Astrocyte of the spinal cord (primary cell): ENCODE data around the gene SYP.

Experiments used
- DNase-seq: peaks from one replicate; pipeline ENCODE4 v3.0.0; 2011; ENCODE audit warnings: low read depth, low spot score
- H3K4me3 ChIP-seq: 2 replicates; pipeline ENCODE4 v1.5.1; 2011; ENCODE audit warnings: low read depth, mild to moderate bottlenecking, low read length, moderate library complexity
- CTCF ChIP-seq: IDR thresholded peaks from 2 replicates; pipeline ENCODE4 v1.5.1; 2012; ENCODE audit warnings: low read depth, mild to moderate bottlenecking, low read length, inconsistent platforms
- in situ Hi-C: cut with HindIII; loops from 2 replicates; pipeline ENCODE4 v1.10.0; 2017; ENCODE audit warnings: low sequenced_read_pairs

SYP gene

DNA sequence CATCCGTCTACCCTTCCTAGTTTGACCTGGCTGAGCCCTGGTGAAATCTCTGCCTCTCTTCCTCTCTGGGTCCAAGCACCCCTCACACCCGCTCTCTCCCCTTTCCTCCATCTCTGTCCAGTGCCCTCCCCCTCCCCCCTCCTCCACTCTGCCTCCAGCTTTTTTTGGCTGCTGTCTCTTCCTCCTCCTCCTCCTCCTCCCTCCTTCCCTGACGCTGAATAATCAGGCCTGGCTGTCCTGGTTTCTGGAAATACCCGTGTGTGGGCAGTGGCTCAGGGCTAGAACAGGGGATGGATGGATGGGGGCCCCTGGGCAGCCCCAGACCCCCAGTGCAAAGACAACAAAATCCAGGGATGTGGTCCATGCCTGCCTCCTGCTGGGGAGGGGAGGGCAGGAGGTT, 4.7 kb upstream of the SYP start:
- in situ Hi-C loops = no loop called here
- TF ChIP-seq CTCF = no peak
- DNase-seq = no peak
- H3K4me3 ChIP-seq = no peak overlapping the region

DNA sequence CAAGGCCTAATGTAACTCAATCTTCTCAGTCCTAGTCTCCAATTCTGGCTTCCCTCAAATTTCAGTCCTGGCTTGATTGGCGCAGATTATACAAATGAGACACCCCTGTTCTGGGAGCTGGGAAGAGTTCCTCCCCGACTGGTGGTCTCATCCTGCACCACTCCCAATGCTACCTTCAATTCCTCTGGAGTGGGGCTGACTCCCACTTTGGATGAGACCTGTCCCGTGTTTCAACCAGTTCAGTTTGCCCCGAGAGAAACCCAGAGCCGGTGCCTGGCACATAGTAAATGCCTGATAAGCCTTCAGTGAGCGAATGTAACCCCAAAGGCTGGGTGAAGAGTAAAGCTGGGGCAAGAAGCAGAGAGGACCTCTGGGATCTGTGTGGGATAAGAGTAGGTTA, 4.0 kb upstream of the SYP start:
- DNase-seq = no peak
- no peak for TF ChIP-seq CTCF
- in situ Hi-C loops = no loop called here
- no peak overlapping the region for H3K4me3 ChIP-seq

DNA sequence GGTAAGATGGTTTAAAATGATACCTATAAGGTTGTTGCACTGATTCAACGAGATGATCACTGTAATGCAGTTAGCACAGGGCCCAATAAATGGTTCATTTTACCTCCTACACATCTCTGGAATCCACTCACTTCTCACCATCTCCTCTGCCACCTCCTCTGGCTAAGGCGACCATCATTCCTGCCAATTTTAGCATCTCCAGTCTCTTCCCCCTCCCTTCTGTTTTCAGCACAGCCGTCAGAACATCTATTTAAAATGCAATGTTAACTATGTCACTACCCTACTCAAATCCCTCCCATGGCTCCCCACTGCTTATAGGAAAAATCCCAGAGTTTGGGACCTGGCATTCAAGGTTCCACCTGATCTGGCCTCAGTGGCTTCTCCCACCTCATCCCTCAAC, 3.5 kb upstream of the SYP start:
- no peak for TF ChIP-seq CTCF

DNA sequence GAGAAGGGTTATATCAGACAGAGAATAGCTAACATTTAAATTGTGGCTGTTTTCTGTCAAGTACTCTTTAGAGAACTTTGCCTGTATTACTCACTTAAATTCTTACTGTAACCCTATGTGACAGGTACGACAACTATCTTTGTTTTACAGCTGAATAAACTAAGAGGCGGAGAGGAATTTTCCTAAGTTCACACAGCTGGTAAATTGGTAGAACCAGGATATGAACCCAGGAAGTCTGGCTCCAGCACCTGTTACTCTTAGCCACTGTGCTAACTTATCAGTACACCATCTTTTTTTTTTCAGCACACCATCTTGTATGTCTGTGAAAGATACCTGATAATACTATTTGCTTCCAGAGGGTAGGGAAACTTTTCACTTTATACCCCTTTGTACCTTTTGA, 2.0 kb upstream of the SYP start:
- DNase-seq = no peak
- H3K4me3 ChIP-seq = no peak overlapping the region
- in situ Hi-C loops = no loop called here
- no peak for TF ChIP-seq CTCF

More for the DNA sequence above, 3.5 kb upstream of the SYP start:
- in situ Hi-C loops = no loop called here
- no peak overlapping the region for H3K4me3 ChIP-seq
- DNase-seq = no peak

DNA sequence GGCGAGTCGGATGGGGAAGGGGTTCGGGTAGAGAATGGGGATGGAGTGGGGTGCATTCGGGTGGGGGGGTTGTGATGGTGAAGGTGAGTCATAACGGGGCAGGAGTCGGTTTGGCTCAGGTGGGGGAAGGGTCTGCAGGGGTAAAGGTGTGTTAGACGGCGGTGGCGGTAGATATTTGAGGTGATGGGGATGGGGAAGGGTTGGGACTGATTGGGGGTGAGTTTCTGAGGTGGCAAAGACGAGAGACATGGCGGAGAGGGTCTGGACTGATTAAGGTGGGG, 738 bp downstream of the SYP start:
- DNase-seq = no peak
- H3K4me3 ChIP-seq = no peak overlapping the region
- in situ Hi-C loops = no loop called here
- TF ChIP-seq CTCF = no peak

DNA sequence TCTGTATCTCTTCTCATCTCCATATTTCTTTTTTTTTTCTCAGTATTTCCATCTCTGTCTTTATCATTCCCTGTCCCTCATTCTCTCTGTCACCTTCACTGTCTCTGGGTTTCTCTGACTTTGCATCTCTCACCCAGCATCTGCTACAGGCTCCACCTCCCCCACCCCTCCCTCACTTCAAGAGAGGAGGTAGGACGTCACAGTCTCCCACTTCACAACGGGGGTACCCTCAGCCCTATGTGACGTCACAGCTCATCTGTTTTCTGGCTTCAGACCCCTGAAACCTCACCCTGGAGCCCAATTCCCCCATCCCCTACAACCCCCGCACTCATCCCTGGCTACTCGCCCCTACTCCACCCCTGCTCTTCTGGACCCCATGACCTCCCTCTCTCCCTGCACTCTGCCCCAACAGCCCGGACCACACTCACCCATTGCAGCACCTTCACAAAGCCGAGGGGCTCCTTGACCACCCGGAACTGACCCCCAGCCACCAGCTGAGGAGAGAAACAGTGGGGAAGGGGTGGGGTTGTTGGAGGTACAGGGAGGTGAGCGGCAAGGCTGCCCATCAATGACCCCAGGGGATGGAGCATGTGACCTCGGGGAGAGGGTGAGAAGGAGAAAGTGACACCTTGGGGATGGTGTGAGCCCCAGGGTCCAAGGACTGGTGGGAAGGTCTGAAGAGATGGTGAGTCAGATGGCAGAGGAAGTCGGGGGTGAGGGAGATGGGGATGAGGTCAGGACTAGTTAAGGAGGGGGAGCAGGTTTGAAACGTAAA, 1.3 kb downstream of the SYP start:
- no peak overlapping the region for H3K4me3 ChIP-seq

More for the DNA sequence above, 1.3 kb downstream of the SYP start:
- TF ChIP-seq CTCF = no peak
- in situ Hi-C loops = no loop called here
- DNase-seq = no peak
